Measurements from ENCODE around the gene PSMA1.
A peak's percentile ranks its signal among the peaks of the same experiment; 100 is the strongest.

Gene PSMA1

DNA sequence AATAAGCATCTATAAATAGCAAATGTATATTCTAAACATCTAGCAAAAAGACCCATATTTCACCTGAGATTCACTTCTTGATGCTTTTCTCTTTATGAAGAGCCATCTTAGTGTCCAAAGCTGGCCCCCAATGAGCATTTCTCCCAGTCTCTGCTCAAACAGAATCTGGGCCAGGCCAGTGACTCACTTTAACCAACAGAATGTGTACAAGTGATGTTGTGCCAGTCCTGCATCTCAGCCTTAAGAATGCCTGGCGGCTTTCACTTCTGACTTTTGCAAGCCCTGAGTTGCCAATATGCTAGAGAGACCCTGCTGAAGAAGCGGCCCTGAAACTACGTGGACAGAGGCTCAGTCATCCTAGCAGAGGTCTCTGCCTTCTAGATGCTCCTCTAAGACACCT is 13.7 kb downstream of the PSMA1 start:
- DNase-seq, result no peak
- H3K27ac Mint-ChIP-seq, result no peak overlapping the region

DNA sequence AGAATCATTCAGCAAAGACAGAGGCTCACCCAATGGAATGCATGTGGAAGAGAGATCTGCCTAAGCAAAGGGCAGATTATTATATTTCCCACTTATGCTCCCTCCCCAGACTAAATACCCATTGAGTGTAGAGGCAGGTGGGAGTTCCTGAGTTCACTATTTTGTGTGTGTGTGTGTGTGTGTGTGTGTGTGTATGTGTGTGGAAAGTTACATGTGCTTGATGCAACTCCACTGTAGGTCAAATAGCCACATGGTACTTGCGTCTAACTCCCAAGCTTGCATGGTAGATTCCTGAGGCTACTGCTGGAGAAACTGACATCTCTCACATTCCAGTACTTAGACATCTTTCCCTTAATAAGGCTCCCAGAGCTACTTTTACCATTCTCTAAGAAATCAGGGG is 17.2 kb downstream of the PSMA1 start:
- Mint-ChIP-seq H3K4me3 (no peak overlapping the region), H3K4me1 (peaks cover 21% of the 10 kb centered on the region), H3K27ac (no peak overlapping the region), H3K36me3 (ENCODE audit: low read depth) (peaks cover 47% of the 10 kb centered on the region), H3K9me3 (no peaks in the 10 kb centered on the region), H3K27me3 (ENCODE audit: low read depth, poor library complexity) (no peaks in the 10 kb centered on the region)
- TF ChIP-seq, protein P1, sequence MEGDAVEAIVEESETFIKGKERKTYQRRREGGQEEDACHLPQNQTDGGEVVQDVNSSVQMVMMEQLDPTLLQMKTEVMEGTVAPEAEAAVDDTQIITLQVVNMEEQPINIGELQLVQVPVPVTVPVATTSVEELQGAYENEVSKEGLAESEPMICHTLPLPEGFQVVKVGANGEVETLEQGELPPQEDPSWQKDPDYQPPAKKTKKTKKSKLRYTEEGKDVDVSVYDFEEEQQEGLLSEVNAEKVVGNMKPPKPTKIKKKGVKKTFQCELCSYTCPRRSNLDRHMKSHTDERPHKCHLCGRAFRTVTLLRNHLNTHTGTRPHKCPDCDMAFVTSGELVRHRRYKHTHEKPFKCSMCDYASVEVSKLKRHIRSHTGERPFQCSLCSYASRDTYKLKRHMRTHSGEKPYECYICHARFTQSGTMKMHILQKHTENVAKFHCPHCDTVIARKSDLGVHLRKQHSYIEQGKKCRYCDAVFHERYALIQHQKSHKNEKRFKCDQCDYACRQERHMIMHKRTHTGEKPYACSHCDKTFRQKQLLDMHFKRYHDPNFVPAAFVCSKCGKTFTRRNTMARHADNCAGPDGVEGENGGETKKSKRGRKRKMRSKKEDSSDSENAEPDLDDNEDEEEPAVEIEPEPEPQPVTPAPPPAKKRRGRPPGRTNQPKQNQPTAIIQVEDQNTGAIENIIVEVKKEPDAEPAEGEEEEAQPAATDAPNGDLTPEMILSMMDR (IDR thresholded peaks at IDR 0.05), result no peak
- no peak for DNase-seq

More for the DNA sequence above, 13.7 kb downstream of the PSMA1 start:
- H3K9me3 Mint-ChIP-seq, result no peaks in the 10 kb centered on the region
- H3K36me3 Mint-ChIP-seq (ENCODE audit: low read depth), result peaks cover 68% of the 10 kb centered on the region
- H3K4me3 Mint-ChIP-seq, result no peak overlapping the region
- H3K4me1 Mint-ChIP-seq, result no peaks in the 10 kb centered on the region
- TF ChIP-seq, protein P1 (IDR thresholded peaks at IDR 0.05), result no peak
- H3K27me3 Mint-ChIP-seq (ENCODE audit: low read depth, poor library complexity), result no peaks in the 10 kb centered on the region

DNA sequence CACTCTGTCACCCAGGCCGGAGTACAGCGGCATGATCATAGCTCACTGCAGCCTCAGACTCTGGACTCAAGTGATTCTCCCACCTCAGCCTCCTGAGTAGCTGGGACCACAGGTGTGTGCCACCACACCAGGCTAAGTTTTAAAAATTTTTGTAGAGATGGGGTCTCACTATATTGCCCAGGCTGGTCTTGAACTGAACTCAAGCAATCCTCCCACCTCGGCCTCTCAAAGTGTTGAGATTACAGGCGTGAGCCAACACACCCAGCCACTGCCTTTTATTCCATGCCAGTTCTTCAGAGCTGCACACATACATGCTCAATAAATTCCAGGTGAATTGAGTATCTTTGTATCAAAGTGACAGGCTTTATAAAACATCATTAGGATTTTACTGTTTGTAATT is 18.1 kb downstream of the PSMA1 start:
- Mint-ChIP-seq H3K9me3 (peaks cover 3% of the 10 kb centered on the region), H3K4me1 (peaks cover 30% of the 10 kb centered on the region), H3K36me3 (ENCODE audit: low read depth) (peaks cover 48% of the 10 kb centered on the region), H3K27ac (no peak overlapping the region), H3K4me3 (no peak overlapping the region), H3K27me3 (ENCODE audit: low read depth, poor library complexity) (no peaks in the 10 kb centered on the region)
- no peak for DNase-seq
- TF ChIP-seq, protein P1 (IDR thresholded peaks at IDR 0.05), result no peak

DNA sequence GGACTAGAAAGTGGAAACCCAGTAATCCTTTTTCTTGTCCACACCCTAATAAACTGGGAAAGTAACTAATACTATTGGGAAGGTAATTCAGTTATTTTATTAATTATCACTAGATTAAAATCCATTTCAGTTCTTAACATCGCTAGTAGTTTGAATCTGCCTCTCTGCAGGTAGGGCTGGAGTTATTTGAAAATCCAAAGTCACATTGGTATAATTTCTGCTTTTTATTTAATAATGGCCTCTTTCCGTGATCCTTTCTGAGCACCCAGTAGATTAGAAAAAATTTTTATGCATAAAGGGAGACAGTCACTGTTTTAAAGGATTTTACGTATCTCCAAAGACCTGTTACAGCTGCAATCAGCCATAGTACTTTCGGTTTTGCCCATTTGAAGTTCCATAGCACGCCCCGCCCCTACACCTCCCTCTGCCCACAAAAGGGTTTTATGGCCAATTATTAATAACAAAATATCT is 20.0 kb downstream of the PSMA1 start:
- Mint-ChIP-seq H3K4me3 (peak overlapping the region; percentile 93), H3K27ac (peak overlapping the region; percentile 53), H3K36me3 (ENCODE audit: low read depth) (peaks cover 49% of the 10 kb centered on the region), H3K9me3 (peaks cover 3% of the 10 kb centered on the region), H3K4me1 (peaks cover 34% of the 10 kb centered on the region), H3K27me3 (ENCODE audit: low read depth, poor library complexity) (no peaks in the 10 kb centered on the region)
- TF ChIP-seq, protein P1 (IDR thresholded peaks at IDR 0.05), result no peak
- peak; percentile 14 for DNase-seq

DNA sequence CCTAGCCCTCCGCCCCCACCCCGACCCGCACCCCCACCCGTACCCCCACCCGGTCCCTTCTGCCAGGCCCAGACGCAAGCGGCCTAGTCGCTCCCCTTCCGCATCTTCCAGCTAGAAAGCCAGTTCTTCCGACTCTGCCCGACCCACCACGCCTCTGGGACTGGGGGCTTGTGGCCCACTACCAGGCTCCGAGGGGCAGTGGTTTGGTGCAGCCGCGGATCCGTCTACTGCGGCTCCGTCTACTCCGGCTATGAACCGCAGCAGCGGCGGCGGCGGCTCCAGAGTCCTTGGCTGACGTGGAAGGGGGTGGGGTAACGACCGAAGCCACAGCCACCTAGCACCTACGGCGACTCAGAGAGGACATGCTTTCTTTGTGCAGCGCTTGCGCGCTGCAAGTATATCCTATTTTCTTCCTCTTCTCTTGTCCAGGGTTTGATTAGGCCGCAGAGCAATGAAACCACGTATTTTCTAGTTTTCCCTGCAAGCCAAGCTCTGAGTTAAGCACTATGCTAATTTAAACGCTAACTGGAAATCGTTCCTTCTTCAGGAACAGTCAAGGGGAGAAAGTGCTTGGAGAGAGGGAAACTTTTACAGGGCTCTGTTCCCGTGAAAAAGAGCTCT is 20.5 kb downstream of the PSMA1 start, which contains the start of gene COPB1:
Gene COPB1, minus strand, starts transcription at position 252 of the 621 bp plus-strand sequence. CDS start 883 bp downstream, outside the sequence.
- peak; percentile 88 for DNase-seq
- Mint-ChIP-seq H3K4me3 (peak within 1 kb of the TSS; percentile 93), H3K27me3 (ENCODE audit: low read depth, poor library complexity) (no peaks in the 10 kb centered on the region), H3K27ac (peak within 1 kb of the TSS; percentile 98), H3K36me3 (ENCODE audit: low read depth) (peaks cover 49% of the 10 kb centered on the region), H3K9me3 (peaks cover 3% of the 10 kb centered on the region), H3K4me1 (peaks cover 34% of the 10 kb centered on the region)
- TF ChIP-seq, protein P1 (IDR thresholded peaks at IDR 0.05), result no peak

DNA sequence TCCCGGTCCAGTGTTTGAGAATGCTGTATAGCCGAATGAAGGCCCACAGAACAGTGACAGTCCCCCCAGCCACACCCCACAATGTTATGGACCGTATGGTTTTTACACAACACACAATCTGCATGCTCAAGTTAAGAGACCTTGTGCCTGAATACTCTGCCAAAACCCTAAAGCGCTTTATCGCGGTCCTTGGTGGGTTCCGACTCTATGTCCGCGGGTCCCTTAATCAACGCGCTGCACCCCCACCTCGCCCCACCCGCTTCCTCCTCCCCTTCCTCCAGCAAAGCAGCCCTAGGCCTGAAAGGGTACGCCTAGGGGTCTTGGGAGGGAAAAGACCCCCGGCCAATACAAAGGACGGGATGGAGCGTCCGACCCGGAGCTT is 21.0 kb downstream of the PSMA1 start:
- Mint-ChIP-seq H3K36me3 (ENCODE audit: low read depth) (peaks cover 49% of the 10 kb centered on the region), H3K27me3 (ENCODE audit: low read depth, poor library complexity) (no peaks in the 10 kb centered on the region), H3K9me3 (peaks cover 3% of the 10 kb centered on the region), H3K27ac (peak overlapping the region; percentile 78), H3K4me3 (peak overlapping the region; percentile 93), H3K4me1 (peaks cover 34% of the 10 kb centered on the region)
- DNase-seq, result peak; percentile 57
- TF ChIP-seq, protein P1 (IDR thresholded peaks at IDR 0.05), result no peak

Data from nephron progenitor cell (in vitro differentiated cells).